Medulla oblongata (tissue), 1 donor: ENCODE data around the gene IP6K3.
A peak's percentile ranks its signal among the peaks of the same experiment; 100 is the strongest.

Source experiments
- DNase-seq: peaks from one replicate; pipeline ENCODE4 v3.0.0-alpha.2; 2015; ENCODE audit errors: extremely low spot score

Gene IP6K3

GRCh38 chr6:33723371-33724085 lies 23.2 kb downstream of the IP6K3 start:
- DNase-seq, result no peak

DNA sequence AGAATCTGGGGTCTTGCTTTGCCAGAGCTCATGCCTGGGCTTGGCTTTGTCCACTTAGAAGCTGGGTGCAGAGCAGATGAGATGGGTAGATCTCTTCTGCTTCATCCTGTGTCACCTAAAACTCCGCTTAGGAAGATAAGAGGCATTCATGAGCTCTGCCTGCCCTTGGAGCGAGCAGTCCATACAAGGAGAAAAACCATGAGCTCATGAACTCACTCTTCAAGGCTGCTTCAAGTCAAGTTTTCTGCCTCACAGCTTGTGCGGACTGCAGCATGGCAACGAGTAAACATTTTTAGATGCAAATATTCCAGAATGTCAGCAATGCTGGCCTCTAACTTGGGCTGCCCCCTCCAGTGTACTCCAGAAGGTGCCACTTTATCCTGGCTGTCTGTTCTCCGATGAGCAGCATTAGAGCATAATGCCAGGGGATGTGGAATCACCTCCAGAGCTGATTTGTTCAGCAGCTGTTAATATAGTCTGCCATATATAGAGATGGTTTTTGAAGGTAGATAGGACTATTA lies 24.5 kb downstream of the IP6K3 start:
- no peak for DNase-seq

GRCh38 chr6:33721508-33721907 lies 25.2 kb downstream of the IP6K3 start:
- DNase-seq, result no peak

GRCh38 chr6:33720998-33721397 lies 25.7 kb downstream of the IP6K3 start:
- DNase-seq, result no peak

DNA sequence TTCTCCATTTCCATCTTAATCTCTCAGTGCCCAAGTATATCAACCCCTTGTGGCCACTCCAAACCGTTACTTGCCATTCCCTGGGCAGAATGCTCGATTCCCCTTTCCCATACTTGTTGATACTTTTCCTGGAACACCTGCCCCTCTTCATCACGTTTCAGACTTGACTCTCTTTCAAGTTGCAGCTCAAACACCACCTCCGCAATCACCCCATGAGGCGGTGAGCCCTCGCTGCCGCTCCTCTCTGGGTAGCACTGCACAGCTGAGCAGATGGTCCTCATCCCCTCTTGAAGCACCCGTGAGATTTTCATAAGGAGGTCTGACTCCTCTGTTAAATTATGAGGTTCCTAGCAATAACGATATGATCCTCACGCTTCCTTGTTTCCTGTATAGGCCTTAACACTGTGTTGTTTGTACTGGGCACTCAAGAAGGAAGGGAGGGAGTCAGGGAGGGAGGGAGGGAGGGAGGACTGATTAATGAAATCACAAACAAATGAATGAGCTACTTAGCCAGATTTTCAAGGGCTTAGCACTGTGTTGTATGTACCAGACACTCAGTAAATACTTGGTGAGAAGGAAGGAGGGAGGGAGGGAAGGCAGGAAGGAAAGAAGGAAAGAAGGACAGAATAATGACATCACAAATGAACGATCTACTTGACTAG lies 27.2 kb downstream of the IP6K3 start:
- DNase-seq, result no peak

DNA sequence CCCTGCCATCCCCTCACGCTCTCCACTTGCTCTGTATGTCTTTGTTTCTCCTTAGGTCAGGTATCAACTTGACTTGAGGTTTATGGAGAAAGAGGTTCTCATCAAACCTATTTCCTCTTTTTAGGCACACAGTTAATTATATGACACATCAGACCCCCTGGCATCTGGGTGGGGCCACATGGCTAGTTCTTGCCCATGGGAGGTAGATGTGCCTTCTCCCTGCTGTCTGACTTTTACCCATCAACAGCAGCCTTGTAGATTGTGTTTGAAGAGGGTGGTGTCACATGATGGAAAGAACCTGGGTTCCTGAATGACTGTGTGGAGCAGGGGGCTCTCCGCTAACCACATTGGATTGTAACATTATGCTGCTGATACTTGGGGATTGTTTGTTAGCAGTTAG lies 28.0 kb downstream of the IP6K3 start:
- no peak for DNase-seq

- peak; percentile 33 for DNase-seq
Measured at GRCh38 chr6:33717934-33718455, 28.7 kb downstream of the IP6K3 start.

DNA sequence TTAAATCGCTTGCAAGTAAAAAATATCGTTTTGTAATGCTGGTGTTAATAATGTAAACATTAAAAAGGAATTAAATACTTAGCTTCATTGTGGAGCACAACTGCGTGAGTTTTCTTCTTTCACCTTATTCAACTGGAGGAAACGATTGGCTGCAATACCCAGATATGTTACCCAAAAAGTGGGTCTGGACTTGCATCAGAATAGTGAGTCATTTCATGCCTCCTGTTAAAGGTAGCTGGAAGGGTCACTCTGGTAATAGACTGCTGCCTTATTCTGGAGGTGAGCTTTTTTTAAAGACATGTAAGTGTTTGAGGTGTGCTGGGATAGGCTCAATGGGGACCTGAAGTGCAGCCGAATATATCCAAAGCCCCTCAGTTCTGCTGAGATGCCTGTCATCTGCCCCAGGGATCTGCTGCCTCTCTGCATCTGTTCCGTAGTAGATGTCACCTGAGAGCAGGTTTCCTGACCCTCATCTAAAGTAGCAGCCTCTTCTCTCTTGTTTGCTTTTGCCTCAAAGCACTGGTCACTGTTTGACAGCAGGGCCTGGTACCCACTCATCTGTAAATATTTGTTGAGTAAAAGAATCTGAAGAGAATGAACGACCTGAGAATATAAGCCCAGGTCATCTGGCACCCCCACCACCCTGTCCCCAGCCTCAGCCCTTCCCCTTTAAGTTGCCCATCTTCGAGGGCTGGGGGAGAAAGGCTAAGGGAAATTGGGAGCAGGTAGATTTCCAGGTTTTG lies 29.6 kb downstream of the IP6K3 start:
- no peak for DNase-seq

GRCh38 chr6:33716379-33716778 lies 30.3 kb downstream of the IP6K3 start:
- DNase-seq, result no peak

DNA sequence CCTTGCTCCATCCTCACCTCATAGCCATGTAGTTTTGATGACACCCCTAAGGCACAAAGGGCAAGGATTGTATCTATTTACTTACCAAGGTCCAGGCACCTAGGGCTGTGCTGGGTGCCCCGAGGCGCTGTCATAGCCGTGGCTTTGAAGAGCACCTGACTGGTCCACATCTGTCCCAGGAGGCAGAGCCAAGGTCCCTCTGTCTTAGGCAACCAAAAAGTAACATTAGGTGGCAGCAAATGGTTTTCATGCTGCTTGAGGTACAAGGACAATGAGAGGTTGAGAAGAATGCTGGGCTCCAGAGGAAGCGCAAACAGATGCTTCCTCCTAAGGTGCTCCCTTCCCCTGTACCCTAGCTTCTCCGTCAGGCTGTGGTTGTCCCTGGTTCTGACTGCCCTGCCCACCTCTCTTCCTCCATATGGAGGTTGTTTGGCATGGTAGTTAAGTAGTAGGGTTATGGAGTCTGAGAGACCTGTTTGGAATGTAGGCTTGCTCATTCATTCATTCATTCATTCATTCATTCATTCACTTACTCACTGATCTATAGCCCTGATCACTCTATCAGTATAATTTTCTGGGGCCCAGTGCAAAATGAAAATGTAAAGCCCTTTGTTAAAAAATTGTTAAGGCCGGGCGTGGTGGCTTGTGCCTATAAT lies 32.2 kb downstream of the IP6K3 start:
- DNase-seq, result no peak

DNA sequence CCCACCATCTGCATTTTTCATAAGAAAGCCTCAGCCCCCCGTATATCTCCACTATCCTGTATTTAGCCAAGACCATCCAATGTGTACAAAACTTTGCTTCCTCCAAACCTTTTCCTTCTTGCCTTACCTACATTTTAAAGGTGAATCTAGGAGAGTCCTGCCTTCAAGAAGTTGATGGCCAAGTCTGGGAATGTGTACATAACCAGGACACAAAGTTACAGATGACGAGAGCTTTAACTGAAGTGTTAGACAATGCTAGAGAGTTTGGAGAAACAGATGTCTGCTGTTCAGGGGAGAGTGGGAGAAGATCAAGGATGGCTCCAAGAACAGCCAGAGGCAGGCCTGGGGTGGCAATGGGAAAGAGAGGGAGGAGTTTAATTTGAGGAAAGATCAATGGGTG lies 32.9 kb downstream of the IP6K3 start:
- no peak for DNase-seq

DNA sequence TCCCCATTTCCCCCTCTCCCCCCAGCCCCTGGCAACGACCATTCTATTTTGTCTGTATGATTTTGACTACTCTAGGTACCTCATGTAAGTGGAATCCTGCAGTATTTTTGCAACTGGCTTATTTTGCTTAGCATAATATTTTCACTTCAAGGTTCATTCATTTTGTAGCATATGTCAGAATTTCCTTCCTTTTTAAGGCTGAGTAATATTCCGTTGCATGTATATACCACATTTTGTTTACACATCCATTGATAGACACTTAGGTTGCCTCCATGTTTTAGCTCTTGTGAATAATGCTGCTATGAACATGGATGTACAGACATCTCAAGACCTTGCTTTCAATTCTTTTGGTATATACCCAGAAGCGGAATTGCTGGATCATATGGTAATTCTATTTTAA lies 33.8 kb downstream of the IP6K3 start:
- no peak for DNase-seq

- peak; percentile 98 for DNase-seq
Measured at GRCh38 chr6:33711140-33712129, 35.3 kb downstream of the IP6K3 start, which contains the start of gene UQCC2. UQCC2 (minus strand) TSS chr6:33711700; CDS start chr6:33711686, 14 bp downstream.

- DNase-seq, result no peak
Measured at GRCh38 chr6:33710296-33711121, 36.2 kb downstream of the IP6K3 start.

- no peak for DNase-seq
Measured at GRCh38 chr6:33709605-33710295, 37.0 kb downstream of the IP6K3 start.

GRCh38 chr6:33708516-33709204 lies 38.0 kb downstream of the IP6K3 start:
- no peak for DNase-seq

- DNase-seq, result no peak
Measured at GRCh38 chr6:33707771-33708170, 38.9 kb downstream of the IP6K3 start.

DNA sequence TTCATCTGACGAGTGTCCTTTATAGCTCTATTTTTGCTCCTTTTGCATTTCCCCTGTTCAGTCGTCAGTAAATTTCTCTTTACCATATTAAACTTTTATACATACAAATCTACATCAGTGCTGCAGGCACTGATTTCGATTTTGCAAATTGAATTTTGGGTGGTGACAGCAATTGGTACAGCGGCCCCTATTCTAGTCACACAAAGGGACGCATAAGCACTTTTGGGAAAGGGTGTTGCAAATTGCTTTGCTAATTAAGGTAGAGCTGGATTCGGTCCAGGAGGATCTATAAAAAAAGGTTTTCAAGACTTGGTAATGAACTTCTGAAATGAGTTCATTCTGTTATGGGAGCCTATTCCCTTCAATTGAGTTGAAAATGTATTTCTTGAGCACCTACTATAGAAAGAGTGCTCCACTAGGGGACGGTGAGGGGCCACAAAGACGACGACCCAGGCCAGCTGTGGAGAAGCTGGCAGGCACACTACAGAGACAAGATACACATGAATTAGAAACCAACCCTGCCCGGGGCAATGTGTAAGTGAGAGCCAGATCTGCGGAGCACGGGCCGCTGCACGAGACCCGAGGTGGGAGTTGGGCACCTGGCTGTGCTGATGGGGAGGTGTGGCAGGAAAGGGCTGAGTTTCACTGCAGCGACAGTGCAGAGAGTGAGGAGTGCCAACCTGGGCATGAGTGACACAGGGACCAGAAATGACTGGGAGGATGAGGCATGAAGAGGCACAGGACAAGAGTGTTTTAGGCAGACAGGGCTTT lies 40.6 kb downstream of the IP6K3 start:
- DNase-seq, result no peak
